SK-N-SH (cell line): ENCODE measurements around the gene TCIRG1. TPM values are rescaled to one million over a fixed set of nuclear protein-coding genes. Genes with fewer than 3 reads are reported as not detected.

Experiments
- CTCF ChIA-PET: fragments of 300-600, 350-600 bp; formaldehyde crosslinking; extraction: SDS; loops from one replicate; lab custom pipeline; 2021; lab: Yijun Ruan, JAX
- POLR2A ChIA-PET: fragments of 350-600 bp; sonication (Branson Sonifier 250); formaldehyde crosslinking; extraction: SDS; loops from one replicate; lab custom pipeline; 2020; ENCODE audit warnings: antibody characterized with exemption, inconsistent platforms; lab: Yijun Ruan, JAX
- DNase-seq: peaks from one replicate; pipeline ENCODE4 v3.0.0; 2012
- H2AFZ ChIP-seq: fragments of 200-600 bp; sonication (generic); 2 replicates; pipeline ENCODE4 v1.8.1; 2016; ENCODE audit warnings: antibody characterized with exemption, mild to moderate bottlenecking, low read depth
- H3F3A ChIP-seq: fragments of 200-600 bp; sonication (generic); replicated peaks from 2 replicates; pipeline ENCODE3; 2016; ENCODE audit warnings: antibody characterized with exemption, mild to moderate bottlenecking; ENCODE audit not compliant: insufficient read depth
- H3K27ac ChIP-seq, 2 experiments: fragments of 200-500 bp in 1 of 2; fragments of 200-600 bp in 1 of 2; sonication (Bioruptor generic) in 1 of 2; sonication (generic), shearing (Covaris generic) in 1 of 2; 2 replicates each; pipeline versions ENCODE4 v1.5.1 to v1.6.1; 2014 to 2016; ENCODE audit warnings: low read depth in 2 of 2, inconsistent platforms in 1 of 2, low read length in 1 of 2, mild to moderate bottlenecking in 1 of 2, mixed read lengths in 1 of 2
- H3K27me3 ChIP-seq: fragments of 200-600 bp; sonication (generic), shearing (Covaris generic); 2 replicates; pipeline ENCODE4 v1.6.1; 2016; ENCODE audit warnings: mixed run types; ENCODE audit not compliant: insufficient read depth
- H3K36me3 ChIP-seq, 2 experiments: fragments of 200-500 bp in 1 of 2; fragments of 200-600 bp in 1 of 2; sonication (Bioruptor generic) in 1 of 2; sonication (generic) in 1 of 2; replicated peaks in 1 of 2; 2 replicates each; pipeline versions ENCODE3 to v1.5.1; 2014 to 2016; ENCODE audit warnings: low read length in 1 of 2, mild to moderate bottlenecking in 1 of 2; ENCODE audit not compliant: insufficient read depth in 2 of 2, control insufficient read depth in 1 of 2
- H3K4me1 ChIP-seq, 2 experiments: fragments of 200-500 bp in 1 of 2; fragments of 200-600 bp in 1 of 2; sonication (Bioruptor generic) in 1 of 2; sonication (generic), shearing (Covaris generic) in 1 of 2; 2 replicates each; pipeline versions ENCODE4 v1.5.1 to v1.6.1; 2014 to 2016; ENCODE audit warnings: low read depth in 1 of 2, low read length in 1 of 2, mixed run types in 1 of 2; ENCODE audit not compliant: insufficient read depth in 2 of 2, control insufficient read depth in 1 of 2
- H3K4me2 ChIP-seq: fragments of 200-600 bp; sonication (generic), shearing (Covaris generic); 2 replicates; pipeline ENCODE4 v1.6.1; 2017; ENCODE audit warnings: mixed run types
- H3K4me3 ChIP-seq, 2 experiments: fragments of 200-500 bp in 1 of 2; fragments of 200-600 bp in 1 of 2; sonication (Bioruptor generic) in 1 of 2; sonication (generic), shearing (Covaris generic) in 1 of 2; 2 replicates each; pipeline versions ENCODE4 v1.5.1 to v1.8.1; 2014 to 2016; ENCODE audit warnings: low read depth in 2 of 2, inconsistent platforms in 1 of 2, low read length in 1 of 2, mild to moderate bottlenecking in 1 of 2, mixed read lengths in 1 of 2, moderate library complexity in 1 of 2
- H3K79me2 ChIP-seq: fragments of 200-600 bp; sonication (generic); 2 replicates; pipeline ENCODE4 v1.8.1; 2017; ENCODE audit warnings: mild to moderate bottlenecking; ENCODE audit not compliant: insufficient read depth
- H3K9ac ChIP-seq: fragments of 200-600 bp; sonication (generic); 2 replicates; pipeline ENCODE4 v1.6.1; 2017; ENCODE audit warnings: mixed run types
- H3K9me2 ChIP-seq: fragments of 200-600 bp; sonication (generic); 2 replicates; pipeline ENCODE4 v1.6.1; 2017; ENCODE audit warnings: mixed run types
- H3K9me3 ChIP-seq: fragments of 200-600 bp; sonication (generic); 2 replicates; pipeline ENCODE4 v1.6.1; 2017; ENCODE audit warnings: mixed run types, mild to moderate bottlenecking, moderate library complexity
- H4K20me1 ChIP-seq: fragments of 200-600 bp; sonication (generic); 2 replicates; pipeline ENCODE4 v1.6.1; 2017; ENCODE audit warnings: mild to moderate bottlenecking, mixed run types; ENCODE audit not compliant: insufficient read depth
- FOXJ3 ChIP-seq: sonication (generic); formaldehyde crosslinking; IDR thresholded peaks from 2 replicates; pipeline ENCODE4 v1.5.1; 2020; ENCODE audit warnings: mild to moderate bottlenecking, missing genetic modification reagents
- FOXM1 ChIP-seq: IDR thresholded peaks from 2 replicates; pipeline ENCODE4 v1.4.0; 2012; ENCODE audit warnings: low read depth, mild to moderate bottlenecking
- JUND ChIP-seq: IDR thresholded peaks from 2 replicates; pipeline ENCODE4 v1.4.0; 2012
- MXI1 ChIP-seq: IDR thresholded peaks from 2 replicates; pipeline ENCODE4 v1.6.1; 2012; ENCODE audit warnings: mild to moderate bottlenecking, low read depth, low read length, improper control_type of control experiment
- RAD21 ChIP-seq: IDR thresholded peaks from 2 replicates; pipeline ENCODE4 v1.6.1; 2012; ENCODE audit warnings: mild to moderate bottlenecking, low read length
- RXRA ChIP-seq: IDR thresholded peaks from 2 replicates; pipeline ENCODE4 v1.4.0; 2012; ENCODE audit warnings: low read depth, mild to moderate bottlenecking, borderline replicate concordance
- SIN3A ChIP-seq: IDR thresholded peaks from 2 replicates; pipeline ENCODE4 v1.6.1; 2012; ENCODE audit warnings: low read depth, mild to moderate bottlenecking, low read length, moderate library complexity, borderline replicate concordance
- SMC3 ChIP-seq: IDR thresholded peaks from 2 replicates; pipeline ENCODE4 v1.6.1; 2012; ENCODE audit warnings: low read depth, low read length, improper control_type of control experiment
- WGBS: methylation state at CpG from one replicate; pipeline ENCODE4 v1.1.6; 2017; ENCODE audit warnings: low lambda C conversion rate; 5-methylcytosine and 5-hydroxymethylcytosine counted together
- polyA plus RNA-seq, 3 experiments: library from polyadenylated mRNA; depleted of rRNA; stranded (reverse); fragments of >200 nt; gene quantifications; 2 replicates each; pipeline ENCODE4 v1.2.3, GENCODE V29; 2012
- TF ChIP-seq, protein P1 (sequence below): IDR thresholded peaks from 2 replicates; pipeline ENCODE4 v1.4.0; 2012; ENCODE audit warnings: low read depth, borderline replicate concordance
- TF ChIP-seq, protein P2 (sequence below): fragments of 200-600 bp; sonication (generic); IDR thresholded peaks from 2 replicates; pipeline ENCODE4 v1.6.1; 2017; ENCODE audit warnings: antibody characterized with exemption, mild to moderate bottlenecking, moderate library complexity
- TF ChIP-seq, protein P3 (sequence below): IDR thresholded peaks from 2 replicates; pipeline ENCODE4 v1.6.1; 2012; ENCODE audit warnings: mild to moderate bottlenecking, low read depth, low read length, moderate library complexity
- TF ChIP-seq, protein P4 (sequence below): IDR thresholded peaks from 2 replicates; pipeline ENCODE4 v1.4.0; 2012; ENCODE audit warnings: low read depth

TCIRG1 gene
- polyA plus RNA-seq, 1 of the 3 experiments (the other 2 are of a cell fraction) = 0.58 TPM

DNA sequence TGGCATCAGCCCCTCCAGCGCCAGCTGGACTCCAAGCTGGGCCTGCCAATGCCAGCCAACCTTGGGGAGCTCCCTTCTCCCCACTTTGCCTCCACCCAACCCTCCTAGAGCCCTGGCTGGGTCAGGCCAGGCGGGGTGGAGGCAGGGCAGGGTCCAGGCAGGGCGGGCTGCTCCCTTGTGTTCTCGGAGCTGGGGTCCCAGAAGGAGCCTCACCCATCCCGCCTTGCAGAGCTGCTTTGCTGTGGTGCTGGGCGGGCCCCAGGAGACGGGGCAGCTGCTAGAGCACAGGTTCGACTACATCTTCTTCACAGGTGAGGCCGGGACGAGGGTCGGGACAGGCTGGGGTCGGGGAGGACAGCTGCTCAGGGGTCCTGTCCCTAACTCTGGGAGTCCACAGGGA is 19.3 kb upstream of the TCIRG1 start (continued):
- TF ChIP-seq, protein P1, sequence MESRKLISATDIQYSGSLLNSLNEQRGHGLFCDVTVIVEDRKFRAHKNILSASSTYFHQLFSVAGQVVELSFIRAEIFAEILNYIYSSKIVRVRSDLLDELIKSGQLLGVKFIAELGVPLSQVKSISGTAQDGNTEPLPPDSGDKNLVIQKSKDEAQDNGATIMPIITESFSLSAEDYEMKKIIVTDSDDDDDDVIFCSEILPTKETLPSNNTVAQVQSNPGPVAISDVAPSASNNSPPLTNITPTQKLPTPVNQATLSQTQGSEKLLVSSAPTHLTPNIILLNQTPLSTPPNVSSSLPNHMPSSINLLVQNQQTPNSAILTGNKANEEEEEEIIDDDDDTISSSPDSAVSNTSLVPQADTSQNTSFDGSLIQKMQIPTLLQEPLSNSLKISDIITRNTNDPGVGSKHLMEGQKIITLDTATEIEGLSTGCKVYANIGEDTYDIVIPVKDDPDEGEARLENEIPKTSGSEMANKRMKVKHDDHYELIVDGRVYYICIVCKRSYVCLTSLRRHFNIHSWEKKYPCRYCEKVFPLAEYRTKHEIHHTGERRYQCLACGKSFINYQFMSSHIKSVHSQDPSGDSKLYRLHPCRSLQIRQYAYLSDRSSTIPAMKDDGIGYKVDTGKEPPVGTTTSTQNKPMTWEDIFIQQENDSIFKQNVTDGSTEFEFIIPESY = no peak
- no peak for TF ChIP-seq FOXJ3 (CRISPR knock-in tag)
- TF ChIP-seq, protein P2, sequence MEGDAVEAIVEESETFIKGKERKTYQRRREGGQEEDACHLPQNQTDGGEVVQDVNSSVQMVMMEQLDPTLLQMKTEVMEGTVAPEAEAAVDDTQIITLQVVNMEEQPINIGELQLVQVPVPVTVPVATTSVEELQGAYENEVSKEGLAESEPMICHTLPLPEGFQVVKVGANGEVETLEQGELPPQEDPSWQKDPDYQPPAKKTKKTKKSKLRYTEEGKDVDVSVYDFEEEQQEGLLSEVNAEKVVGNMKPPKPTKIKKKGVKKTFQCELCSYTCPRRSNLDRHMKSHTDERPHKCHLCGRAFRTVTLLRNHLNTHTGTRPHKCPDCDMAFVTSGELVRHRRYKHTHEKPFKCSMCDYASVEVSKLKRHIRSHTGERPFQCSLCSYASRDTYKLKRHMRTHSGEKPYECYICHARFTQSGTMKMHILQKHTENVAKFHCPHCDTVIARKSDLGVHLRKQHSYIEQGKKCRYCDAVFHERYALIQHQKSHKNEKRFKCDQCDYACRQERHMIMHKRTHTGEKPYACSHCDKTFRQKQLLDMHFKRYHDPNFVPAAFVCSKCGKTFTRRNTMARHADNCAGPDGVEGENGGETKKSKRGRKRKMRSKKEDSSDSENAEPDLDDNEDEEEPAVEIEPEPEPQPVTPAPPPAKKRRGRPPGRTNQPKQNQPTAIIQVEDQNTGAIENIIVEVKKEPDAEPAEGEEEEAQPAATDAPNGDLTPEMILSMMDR = no peak
- no peak for TF ChIP-seq SMC3
- no peak for TF ChIP-seq RXRA
- no peak for TF ChIP-seq MXI1
- no peak for TF ChIP-seq SIN3A

DNA sequence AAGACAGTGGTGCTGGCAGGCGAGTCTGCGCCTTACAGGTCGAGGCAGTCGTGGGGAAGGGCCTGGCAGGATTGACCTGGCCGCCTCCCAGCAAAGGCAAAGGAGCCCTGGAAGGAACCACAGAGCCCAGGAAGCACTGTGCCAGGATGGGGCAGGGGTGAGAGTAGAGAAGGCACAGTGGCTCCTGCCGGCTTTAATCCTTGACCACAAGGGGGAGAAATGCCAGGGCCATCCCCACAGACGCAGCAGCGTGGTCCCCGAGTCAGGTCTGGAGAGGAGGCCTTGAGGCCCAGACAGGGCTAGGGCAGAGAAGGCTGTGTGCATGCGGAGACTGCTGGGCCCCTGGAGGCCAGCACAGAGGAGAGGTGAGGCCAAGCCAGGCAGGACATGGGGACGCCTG is 18.2 kb upstream of the TCIRG1 start:
- no peaks in the 10 kb centered on the region for H3K9me2 ChIP-seq
- WGBS = 47% methylated on average over 11 of the region's 11 CpGs
- no peaks in the 10 kb centered on the region for H4K20me1 ChIP-seq
- H3K4me2 ChIP-seq = no peak overlapping the region
- no peaks in the 10 kb centered on the region for H3K79me2 ChIP-seq
- peaks cover 0 to 18% of the 10 kb centered on the region in 2 experiments; a peak in 1 of 4 replicates for H3K4me1 ChIP-seq
- peak; percentile 59 for TF ChIP-seq SMC3
- TF ChIP-seq, protein P3, sequence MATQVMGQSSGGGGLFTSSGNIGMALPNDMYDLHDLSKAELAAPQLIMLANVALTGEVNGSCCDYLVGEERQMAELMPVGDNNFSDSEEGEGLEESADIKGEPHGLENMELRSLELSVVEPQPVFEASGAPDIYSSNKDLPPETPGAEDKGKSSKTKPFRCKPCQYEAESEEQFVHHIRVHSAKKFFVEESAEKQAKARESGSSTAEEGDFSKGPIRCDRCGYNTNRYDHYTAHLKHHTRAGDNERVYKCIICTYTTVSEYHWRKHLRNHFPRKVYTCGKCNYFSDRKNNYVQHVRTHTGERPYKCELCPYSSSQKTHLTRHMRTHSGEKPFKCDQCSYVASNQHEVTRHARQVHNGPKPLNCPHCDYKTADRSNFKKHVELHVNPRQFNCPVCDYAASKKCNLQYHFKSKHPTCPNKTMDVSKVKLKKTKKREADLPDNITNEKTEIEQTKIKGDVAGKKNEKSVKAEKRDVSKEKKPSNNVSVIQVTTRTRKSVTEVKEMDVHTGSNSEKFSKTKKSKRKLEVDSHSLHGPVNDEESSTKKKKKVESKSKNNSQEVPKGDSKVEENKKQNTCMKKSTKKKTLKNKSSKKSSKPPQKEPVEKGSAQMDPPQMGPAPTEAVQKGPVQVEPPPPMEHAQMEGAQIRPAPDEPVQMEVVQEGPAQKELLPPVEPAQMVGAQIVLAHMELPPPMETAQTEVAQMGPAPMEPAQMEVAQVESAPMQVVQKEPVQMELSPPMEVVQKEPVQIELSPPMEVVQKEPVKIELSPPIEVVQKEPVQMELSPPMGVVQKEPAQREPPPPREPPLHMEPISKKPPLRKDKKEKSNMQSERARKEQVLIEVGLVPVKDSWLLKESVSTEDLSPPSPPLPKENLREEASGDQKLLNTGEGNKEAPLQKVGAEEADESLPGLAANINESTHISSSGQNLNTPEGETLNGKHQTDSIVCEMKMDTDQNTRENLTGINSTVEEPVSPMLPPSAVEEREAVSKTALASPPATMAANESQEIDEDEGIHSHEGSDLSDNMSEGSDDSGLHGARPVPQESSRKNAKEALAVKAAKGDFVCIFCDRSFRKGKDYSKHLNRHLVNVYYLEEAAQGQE = no peak
- TF ChIP-seq FOXM1 = no peak
- TF ChIP-seq, protein P2 = peak; percentile 57
- TF ChIP-seq MXI1 = no peak
- peak; percentile 46 for TF ChIP-seq RAD21
- TF ChIP-seq, protein P4, sequence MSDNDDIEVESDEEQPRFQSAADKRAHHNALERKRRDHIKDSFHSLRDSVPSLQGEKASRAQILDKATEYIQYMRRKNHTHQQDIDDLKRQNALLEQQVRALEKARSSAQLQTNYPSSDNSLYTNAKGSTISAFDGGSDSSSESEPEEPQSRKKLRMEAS = no peak
- TF ChIP-seq, protein P1 = no peak
- no peak for TF ChIP-seq FOXJ3 (CRISPR knock-in tag)
- TF ChIP-seq JUND = no peak
- ChIA-PET CTCF (interaction anchor here (0.6 to 2.6 kb wide), 3 partner anchors 15 to 188 kb away, joined by 3 to 11 read pairs (median 4); no protein-coding TSS in a partner anchor), POLR2A (interaction anchor here (1.4 kb wide), 1 partner anchor 17 kb away, joined by 5 read pairs; no protein-coding TSS in a partner anchor)
- no peak overlapping the region for H3K4me3 ChIP-seq
- H3K27me3 ChIP-seq = no peaks in the 10 kb centered on the region
- H3K36me3 ChIP-seq = no peaks in the 10 kb centered on the region
- H3K9me3 ChIP-seq = no peaks in the 10 kb centered on the region
- H3K9ac ChIP-seq = no peak overlapping the region
- no peak overlapping the region for H2AFZ ChIP-seq
- H3F3A ChIP-seq = peaks cover 10% of the 10 kb centered on the region
- H3K27ac ChIP-seq = peak overlapping the region; percentile 19 to 26; a peak in 3 of 4 replicates
- DNase-seq = peak; percentile 82
